ENCODE data around the gene DENND1A. TPM values are rescaled to one million over a fixed set of nuclear protein-coding genes. Genes with fewer than 3 reads are reported as not detected.

The DENND1A gene
- total RNA-seq, 1 donor from 2014 or later: 15.4 TPM

GRCh38 chr9:123456011-123456410, 473.9 kb downstream of the DENND1A start:
- DNase-seq (no peak), ATAC-seq (no peak)
- no peak overlapping the region for H3K27ac ChIP-seq
- TF ChIP-seq, protein P1, sequence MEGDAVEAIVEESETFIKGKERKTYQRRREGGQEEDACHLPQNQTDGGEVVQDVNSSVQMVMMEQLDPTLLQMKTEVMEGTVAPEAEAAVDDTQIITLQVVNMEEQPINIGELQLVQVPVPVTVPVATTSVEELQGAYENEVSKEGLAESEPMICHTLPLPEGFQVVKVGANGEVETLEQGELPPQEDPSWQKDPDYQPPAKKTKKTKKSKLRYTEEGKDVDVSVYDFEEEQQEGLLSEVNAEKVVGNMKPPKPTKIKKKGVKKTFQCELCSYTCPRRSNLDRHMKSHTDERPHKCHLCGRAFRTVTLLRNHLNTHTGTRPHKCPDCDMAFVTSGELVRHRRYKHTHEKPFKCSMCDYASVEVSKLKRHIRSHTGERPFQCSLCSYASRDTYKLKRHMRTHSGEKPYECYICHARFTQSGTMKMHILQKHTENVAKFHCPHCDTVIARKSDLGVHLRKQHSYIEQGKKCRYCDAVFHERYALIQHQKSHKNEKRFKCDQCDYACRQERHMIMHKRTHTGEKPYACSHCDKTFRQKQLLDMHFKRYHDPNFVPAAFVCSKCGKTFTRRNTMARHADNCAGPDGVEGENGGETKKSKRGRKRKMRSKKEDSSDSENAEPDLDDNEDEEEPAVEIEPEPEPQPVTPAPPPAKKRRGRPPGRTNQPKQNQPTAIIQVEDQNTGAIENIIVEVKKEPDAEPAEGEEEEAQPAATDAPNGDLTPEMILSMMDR (IDR thresholded peaks at IDR 0.05): no peak
- no peaks in the 10 kb centered on the region for H3K27me3 ChIP-seq
- H3K4me3 ChIP-seq: no peak overlapping the region
- H3K9me3 ChIP-seq: no peaks in the 10 kb centered on the region
- no peaks in the 10 kb centered on the region for H3K4me1 ChIP-seq
- no peaks in the 10 kb centered on the region for H3K36me3 ChIP-seq
- intact Hi-C loops (cut with DNase I): no loop called here

GRCh38 chr9:123455187-123455586, 474.7 kb downstream of the DENND1A start:
- DNase-seq (peak; percentile 51), ATAC-seq (no peak)
- Histone ChIP-seq H3K36me3 (no peaks in the 10 kb centered on the region), H3K4me1 (no peaks in the 10 kb centered on the region), H3K9me3 (no peaks in the 10 kb centered on the region), H3K27me3 (no peaks in the 10 kb centered on the region), H3K4me3 (no peak overlapping the region), H3K27ac (no peak overlapping the region)
- intact Hi-C loops (cut with DNase I): no loop called here
- TF ChIP-seq, protein P1 (IDR thresholded peaks at IDR 0.05): no peak

DNA sequence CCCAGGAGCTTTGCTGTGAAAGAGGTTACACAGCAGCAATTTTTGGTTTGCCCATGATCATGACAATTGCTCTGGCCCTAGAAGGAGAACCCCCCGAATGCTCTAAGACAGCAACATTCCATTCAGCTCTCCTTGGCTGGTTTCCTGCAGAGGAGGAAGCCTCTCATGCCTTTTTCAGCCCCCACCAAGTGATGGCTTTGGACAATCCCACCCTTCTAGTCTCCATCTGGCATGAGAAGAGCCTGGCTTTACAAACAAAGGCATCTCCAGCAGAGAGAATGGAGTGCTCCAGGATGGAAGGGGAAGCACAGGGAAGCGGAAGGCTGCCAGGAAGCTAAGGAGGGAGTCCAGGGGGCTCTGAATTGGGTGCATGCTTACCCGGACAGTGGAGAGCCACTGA, 475.6 kb downstream of the DENND1A start:
- Histone ChIP-seq H3K4me3 (no peak overlapping the region), H3K9me3 (no peaks in the 10 kb centered on the region), H3K36me3 (no peaks in the 10 kb centered on the region), H3K27me3 (no peaks in the 10 kb centered on the region), H3K27ac (no peak overlapping the region), H3K4me1 (no peaks in the 10 kb centered on the region)
- intact Hi-C loops (cut with DNase I): no loop called here
- TF ChIP-seq, protein P1 (IDR thresholded peaks at IDR 0.05): no peak
- peak; percentile 18 for DNase-seq
- ATAC-seq: no peak

GRCh38 chr9:123453831-123454321, 476.1 kb downstream of the DENND1A start:
- intact Hi-C loops (cut with DNase I): no loop called here
- DNase-seq (peak; percentile 38), ATAC-seq (no peak)
- H3K27me3 ChIP-seq: no peaks in the 10 kb centered on the region
- H3K4me3 ChIP-seq: no peak overlapping the region
- H3K4me1 ChIP-seq: no peaks in the 10 kb centered on the region
- H3K36me3 ChIP-seq: no peaks in the 10 kb centered on the region
- no peaks in the 10 kb centered on the region for H3K9me3 ChIP-seq
- no peak overlapping the region for H3K27ac ChIP-seq
- TF ChIP-seq, protein P1 (IDR thresholded peaks at IDR 0.05): no peak

- TF ChIP-seq, protein P1 (IDR thresholded peaks at IDR 0.05): no peak
- DNase-seq (peak; percentile 20), ATAC-seq (no peak)
- Histone ChIP-seq H3K4me3 (no peak overlapping the region), H3K9me3 (no peaks in the 10 kb centered on the region), H3K27me3 (no peaks in the 10 kb centered on the region), H3K27ac (no peak overlapping the region), H3K36me3 (no peaks in the 10 kb centered on the region), H3K4me1 (no peaks in the 10 kb centered on the region)
- intact Hi-C loops (cut with DNase I): no loop called here
Observed at GRCh38 chr9:123453076-123453667, 476.8 kb downstream of the DENND1A start.

DNA sequence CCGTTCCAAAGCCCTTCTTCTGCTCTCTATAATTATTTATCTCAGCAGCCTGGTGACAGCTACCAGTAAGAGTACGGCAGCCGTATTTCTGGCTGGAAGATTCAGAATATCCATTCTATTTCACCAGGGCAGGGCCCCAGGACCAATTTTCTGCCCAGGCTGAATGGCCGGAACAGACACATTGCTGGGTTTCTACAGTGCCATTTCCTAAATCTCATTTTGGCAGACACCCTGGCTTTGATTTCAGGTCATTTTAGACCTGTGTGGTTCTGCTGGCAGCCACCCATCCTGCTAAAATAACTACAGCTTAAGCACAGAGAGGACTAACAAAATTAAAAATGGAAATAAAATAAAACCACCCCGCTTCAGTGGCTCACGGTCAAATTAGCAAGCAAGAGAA, 478.9 kb downstream of the DENND1A start:
- no peaks in the 10 kb centered on the region for H3K9me3 ChIP-seq
- H3K4me3 ChIP-seq: no peak overlapping the region
- DNase-seq (no peak), ATAC-seq (no peak)
- no peaks in the 10 kb centered on the region for H3K4me1 ChIP-seq
- H3K27ac ChIP-seq: no peak overlapping the region
- TF ChIP-seq, protein P1 (IDR thresholded peaks at IDR 0.05): no peak
- H3K27me3 ChIP-seq: no peaks in the 10 kb centered on the region
- no peaks in the 10 kb centered on the region for H3K36me3 ChIP-seq
- intact Hi-C loops (cut with DNase I): no loop called here

Measured in upper lobe of right lung (tissue), 1 donor.